ENCODE results near the gene EYA4. TPM values are rescaled to one million over a fixed set of nuclear protein-coding genes. Genes with fewer than 3 reads are reported as not detected.

The EYA4 gene
- total and polyA plus RNA-seq, 2 of the 4 experiments (the other 2 are of a cell fraction) = 5.7 to 11.1 TPM

DNA sequence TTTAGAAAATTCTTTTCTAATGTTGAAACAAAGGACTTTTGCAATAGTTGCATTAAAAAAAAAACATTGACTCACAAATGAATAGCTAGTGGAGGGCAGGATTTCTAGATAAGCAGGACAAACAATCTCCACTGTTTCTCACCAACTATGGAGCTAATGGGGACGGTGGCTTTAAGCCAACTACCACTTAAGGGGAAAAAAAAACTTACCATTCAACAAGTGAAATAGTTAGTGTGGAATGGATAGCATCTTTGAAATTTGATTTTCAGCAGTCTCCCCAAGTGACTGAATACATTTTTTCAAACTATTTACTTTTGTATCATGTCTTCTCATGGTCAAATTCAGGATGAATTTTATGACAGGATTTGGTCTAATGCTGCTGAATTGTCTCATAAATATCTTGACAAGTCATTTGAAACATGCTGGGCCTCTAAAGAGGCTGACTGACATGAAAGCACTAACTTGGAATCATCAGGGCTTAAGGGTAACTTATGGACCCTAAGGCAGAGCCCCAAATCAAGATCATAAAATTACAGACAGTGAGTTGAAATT lies 100.5 kb downstream of the EYA4 start:
- Histone ChIP-seq H2BK120ac (ENCODE audit: low read depth, low read length) (peak overlapping the region; percentile 84), H3K4ac (ENCODE audit: low read depth, low read length) (peak overlapping the region; percentile 77), H2AK5ac (ENCODE audit: low read depth, low read length) (peak overlapping the region; percentile 61; the same call in 1 of the 2 replicates), H3K18ac (ENCODE audit: low read depth, low read length) (peak overlapping the region; percentile 98), H2BK15ac (ENCODE audit: low read depth, low read length) (peak overlapping the region; percentile 94), H3K79me1 (ENCODE audit: low read depth in 1 of 2, low read length in 2 of 2) (peaks cover 9 to 15% of the 10 kb centered on the region in 2 experiments), H2AK9ac (replicated peaks; ENCODE audit: low read depth, low read length, poor library complexity) (no peak overlapping the region), H2BK20ac (ENCODE audit: low read depth, low read length) (peak overlapping the region; percentile 70), H4K5ac (ENCODE audit: low read depth, low read length) (peak overlapping the region; percentile 88), H3K4me3 (ENCODE audit: insufficient read depth, low read depth, low read length) (no peak overlapping the region), H4K20me1 (ENCODE audit: insufficient read depth, low read length) (no peaks in the 10 kb centered on the region), H3K4me2 (ENCODE audit: low read depth, low read length) (peak overlapping the region; percentile 63; the same call in 1 of the 2 replicates), H3K9ac (ENCODE audit: low read depth, low read length) (no peak overlapping the region), H4K91ac (ENCODE audit: insufficient read depth, low read depth, low read length) (peak overlapping the region; percentile 88), H2AFZ (replicated peaks; ENCODE audit: low read length, poor library complexity) (no peak overlapping the region), H4K8ac (ENCODE audit: low read depth in 2 of 2, low read length in 2 of 2) (peak overlapping the region; percentile 41 to 61; a peak in 3 of 4 replicates), H3K36me3 (ENCODE audit: control insufficient read depth, insufficient read depth, low read length) (no peaks in the 10 kb centered on the region), H3K14ac (replicated peaks; ENCODE audit: low read depth, low read length) (0 out of 2 replicates have a peak overlapping the region, but pooled peaks have one; percentile 45), H2BK5ac (ENCODE audit: low read depth, low read length, poor library complexity, severe bottlenecking) (peak overlapping the region; percentile 86), H3K56ac (ENCODE audit: extremely low read depth, insufficient read depth, low read length) (no peak overlapping the region), H3K9me3 (ENCODE audit: control insufficient read depth, insufficient read depth, low read length) (no peaks in the 10 kb centered on the region), H3K27ac (ENCODE audit: insufficient read depth, low read length) (peak overlapping the region; percentile 50), H3K9me1 (ENCODE audit: insufficient read depth, low read length) (peaks cover 10% of the 10 kb centered on the region), H3K27me3 (ENCODE audit: control insufficient read depth, insufficient read depth, low read length) (no peaks in the 10 kb centered on the region), H3K23ac (ENCODE audit: low read depth, low read length) (0 out of 2 replicates have a peak overlapping the region, but pooled peaks have one; percentile 16), H3K4me1 (ENCODE audit: control insufficient read depth, insufficient read depth, low read length) (peaks cover 13% of the 10 kb centered on the region)
- in situ Hi-C loops (cut with MboI; ENCODE audit: low sequenced_read_pairs) (no loop called here), dilution Hi-C loops (cut with HindIII; ENCODE audit: low sequenced_read_pairs, unreplicated experiment) (no loop called here), intact Hi-C loops (cut with micrococcal nuclease) (loop anchor here (5.0 kb wide), 1 partner anchor 99 kb away; the partner anchor contains the start of gene EYA4)
- TF ChIP-seq CEBPB (IDR thresholded peaks at IDR 0.05; ENCODE audit: low read depth, low read length) (peak; percentile 88), MAFK (IDR thresholded peaks at IDR 0.05; ENCODE audit: low read depth, low read length) (no peak), FOS (IDR thresholded peaks at IDR 0.05; ENCODE audit: low read depth, low read length) (peak; percentile 24; the same call in 1 of the 2 replicates)
- ATAC-seq (ENCODE audit: low read depth) = peak; percentile 60
- ChIA-PET CTCF (interaction anchor here (2.0 kb wide), 1 partner anchor 23 kb away, joined by 7 read pairs; no protein-coding TSS in a partner anchor), POLR2A (ENCODE audit: unreplicated experiment) (no interaction called here)
- no CpG with 5 or more reads among the region's 1 CpG for WGBS, 2 experiments (ENCODE audit: extremely low coverage in 2 of 2, insufficient read length in 1 of 2)
- BruUV-seq (replicated peaks) = no TSS peak
- peak; percentile 93 for DNase-seq

Data from IMR-90 (cell line).